ENCODE measurements around the gene PRND. TPM values are rescaled to one million over a fixed set of nuclear protein-coding genes. Genes with fewer than 3 reads are reported as not detected.

The PRND gene
- total RNA-seq, 1 experiment from 2014 or later = not detected

DNA sequence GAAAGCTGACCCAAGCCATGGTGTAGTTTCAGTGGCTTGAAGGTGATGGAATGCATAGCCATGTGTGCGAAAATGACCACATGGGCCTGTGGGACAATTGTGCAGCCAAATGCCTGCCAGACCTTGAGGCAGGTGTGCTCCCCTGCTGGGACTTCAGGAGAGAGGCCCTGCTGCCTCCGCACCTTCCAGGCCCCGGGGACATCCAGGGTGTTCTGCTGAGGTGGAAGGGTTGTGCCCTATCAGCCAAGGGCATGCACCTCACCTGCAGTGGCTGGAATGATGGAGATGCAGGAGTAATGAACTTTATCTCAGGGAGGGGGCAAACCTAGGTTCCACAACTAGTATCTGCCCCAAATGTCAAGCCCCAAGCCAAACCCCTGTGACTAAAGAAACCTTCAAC is 44.0 kb downstream of the PRND start:
- Histone ChIP-seq H3K4me3 (no peak overlapping the region), H3K27me3 (ENCODE audit: insufficient read depth, low read depth) (no peaks in the 10 kb centered on the region), H2AFZ (no peak overlapping the region), H3K4me2 (no peak overlapping the region), H3K4me1 (replicated peaks; ENCODE audit: insufficient read depth) (peaks cover 15% of the 10 kb centered on the region), H3K9me2 (ENCODE audit: insufficient read depth) (no peaks in the 10 kb centered on the region), H3K79me2 (ENCODE audit: low read depth) (no peaks in the 10 kb centered on the region), H3K27ac (no peak overlapping the region), H3F3A (ENCODE audit: insufficient read depth, low read depth) (peaks cover 9% of the 10 kb centered on the region; the same call in 1 of the 2 replicates), H4K20me1 (ENCODE audit: insufficient read depth) (no peaks in the 10 kb centered on the region), H3K36me3 (ENCODE audit: low read depth) (no peaks in the 10 kb centered on the region), H3K9me3 (ENCODE audit: insufficient read depth, low read depth) (no peaks in the 10 kb centered on the region)
- DNase-seq = no peak
- TF ChIP-seq CTCF (conservative IDR thresholded peaks at IDR 0.05) = no peak
- TF ChIP-seq EZH2 (IDR thresholded peaks at IDR 0.05; ENCODE audit: low read depth) = no peak
- intact Hi-C loops (cut with micrococcal nuclease; ENCODE audit: unreplicated experiment) = no loop called here
- ChIA-PET CTCF (no interaction called here), POLR2A (ENCODE audit: unreplicated experiment) (no interaction called here)
- BruUV-seq (replicated peaks) = no TSS peak

DNA sequence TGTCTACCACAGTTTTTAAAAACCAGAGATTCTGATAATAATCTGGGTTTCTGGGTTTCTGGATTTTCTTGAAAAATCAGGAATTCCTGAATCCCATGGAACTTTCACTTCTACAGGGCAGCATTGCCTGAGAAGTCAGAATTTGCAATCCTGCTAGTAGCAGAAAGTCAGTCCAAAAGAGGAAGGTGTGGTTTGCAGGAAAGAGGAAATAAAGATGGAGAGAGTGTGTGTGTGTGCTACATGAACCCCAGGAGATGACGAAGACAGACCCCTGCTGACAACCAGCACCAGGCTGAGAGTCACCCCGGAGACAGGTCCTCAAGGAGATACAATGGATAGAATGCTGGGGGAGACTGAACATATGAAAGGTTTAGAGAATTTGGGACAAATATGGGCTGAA is 44.9 kb downstream of the PRND start:
- no peaks in the 10 kb centered on the region for H4K20me1 ChIP-seq (ENCODE audit: insufficient read depth)
- H3K79me2 ChIP-seq (ENCODE audit: low read depth) = no peaks in the 10 kb centered on the region
- H3K4me3 ChIP-seq = no peak overlapping the region
- no peak overlapping the region for H3K4me2 ChIP-seq
- ChIA-PET CTCF (interaction anchor here (0.6 kb wide), 1 partner anchor 191 kb away, joined by 9 read pairs; no protein-coding TSS in a partner anchor), POLR2A (ENCODE audit: unreplicated experiment) (no interaction called here)
- no peak overlapping the region for H2AFZ ChIP-seq
- peaks cover 5% of the 10 kb centered on the region for H3K4me1 ChIP-seq (replicated peaks; ENCODE audit: insufficient read depth)
- H3K27me3 ChIP-seq (ENCODE audit: insufficient read depth, low read depth) = no peaks in the 10 kb centered on the region
- no peaks in the 10 kb centered on the region for H3K9me2 ChIP-seq (ENCODE audit: insufficient read depth)
- no TSS peak for BruUV-seq (replicated peaks)
- H3K36me3 ChIP-seq (ENCODE audit: low read depth) = no peaks in the 10 kb centered on the region
- no peak for DNase-seq
- TF ChIP-seq CTCF (conservative IDR thresholded peaks at IDR 0.05) (no peak), EZH2 (IDR thresholded peaks at IDR 0.05; ENCODE audit: low read depth) (no peak)
- peaks cover 7% of the 10 kb centered on the region; the same call in 1 of the 2 replicates for H3F3A ChIP-seq (ENCODE audit: insufficient read depth, low read depth)
- intact Hi-C loops (cut with micrococcal nuclease; ENCODE audit: unreplicated experiment) = no loop called here
- H3K27ac ChIP-seq = no peak overlapping the region
- H3K9me3 ChIP-seq (ENCODE audit: insufficient read depth, low read depth) = no peaks in the 10 kb centered on the region

GRCh38 chr20:4767084-4767483 is 45.4 kb downstream of the PRND start:
- H3K27me3 ChIP-seq (ENCODE audit: insufficient read depth, low read depth) = no peaks in the 10 kb centered on the region
- no peaks in the 10 kb centered on the region for H3K9me2 ChIP-seq (ENCODE audit: insufficient read depth)
- BruUV-seq (replicated peaks) = no TSS peak
- H4K20me1 ChIP-seq (ENCODE audit: insufficient read depth) = no peaks in the 10 kb centered on the region
- ChIA-PET POLR2A (ENCODE audit: unreplicated experiment) (no interaction called here), CTCF (no interaction called here)
- intact Hi-C loops (cut with micrococcal nuclease; ENCODE audit: unreplicated experiment) = no loop called here
- TF ChIP-seq CTCF (conservative IDR thresholded peaks at IDR 0.05) = no peak
- no peak for TF ChIP-seq EZH2 (IDR thresholded peaks at IDR 0.05; ENCODE audit: low read depth)
- peaks cover under 1% of the 10 kb centered on the region; the same call in 1 of the 2 replicates for H3K4me1 ChIP-seq (replicated peaks; ENCODE audit: insufficient read depth)
- no peak overlapping the region for H3K4me2 ChIP-seq
- no peak overlapping the region for H2AFZ ChIP-seq
- no peaks in the 10 kb centered on the region for H3K36me3 ChIP-seq (ENCODE audit: low read depth)
- H3K27ac ChIP-seq = no peak overlapping the region
- no peak for DNase-seq
- peaks cover 3% of the 10 kb centered on the region; the same call in 1 of the 2 replicates for H3F3A ChIP-seq (ENCODE audit: insufficient read depth, low read depth)
- H3K79me2 ChIP-seq (ENCODE audit: low read depth) = no peaks in the 10 kb centered on the region
- H3K9me3 ChIP-seq (ENCODE audit: insufficient read depth, low read depth) = no peaks in the 10 kb centered on the region
- H3K4me3 ChIP-seq = no peak overlapping the region

Data from PC-9 (cell line).